Measurements from ENCODE around the gene SNX25. TPM values are rescaled to one million over a fixed set of nuclear protein-coding genes. Genes with fewer than 3 reads are reported as not detected.

Gene SNX25
- polyA plus RNA-seq, 1 of the 3 experiments (the other 2 are of a cell fraction), result 8.5 TPM

DNA sequence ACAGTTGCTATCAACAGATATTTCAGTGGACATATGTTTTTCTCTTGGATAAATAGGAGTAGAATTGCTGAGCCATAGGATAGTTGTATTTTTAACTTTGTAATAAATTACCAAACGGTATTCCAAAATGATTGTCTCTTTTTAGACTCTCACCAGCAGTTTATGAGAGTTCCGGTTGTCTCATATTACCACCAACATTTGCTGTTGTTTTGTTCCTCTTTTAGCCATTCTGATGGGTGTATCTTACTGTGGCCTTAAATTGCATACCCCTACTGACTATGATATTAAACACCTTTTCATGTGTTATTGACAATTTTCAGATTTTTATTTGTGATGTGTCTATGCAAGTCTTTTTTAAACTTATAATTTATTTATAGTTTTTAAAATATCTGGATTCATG lies 39.7 kb downstream of the SNX25 start:
- ChIA-PET POLR2A (no interaction called here), CTCF (no interaction called here)
- no peak overlapping the region for H3K4me2 ChIP-seq
- no peak for TF ChIP-seq EP300 (IDR thresholded peaks at IDR 0.05; ENCODE audit: borderline replicate concordance in 1 of 2, low read depth in 1 of 2, low read length in 1 of 2)
- no peak for TF ChIP-seq FOXM1 (IDR thresholded peaks at IDR 0.05; ENCODE audit: low read depth)
- no peak for TF ChIP-seq TCF12 (IDR thresholded peaks at IDR 0.05)
- TF ChIP-seq GATA2 (CRISPR knock-in tag; IDR thresholded peaks at IDR 0.05), result no peak
- TF ChIP-seq GABPA (IDR thresholded peaks at IDR 0.05; ENCODE audit: low read depth), result no peak
- TF ChIP-seq NRF1 (IDR thresholded peaks at IDR 0.05; ENCODE audit: low read depth, low read length), result no peak
- TF ChIP-seq, protein P1, sequence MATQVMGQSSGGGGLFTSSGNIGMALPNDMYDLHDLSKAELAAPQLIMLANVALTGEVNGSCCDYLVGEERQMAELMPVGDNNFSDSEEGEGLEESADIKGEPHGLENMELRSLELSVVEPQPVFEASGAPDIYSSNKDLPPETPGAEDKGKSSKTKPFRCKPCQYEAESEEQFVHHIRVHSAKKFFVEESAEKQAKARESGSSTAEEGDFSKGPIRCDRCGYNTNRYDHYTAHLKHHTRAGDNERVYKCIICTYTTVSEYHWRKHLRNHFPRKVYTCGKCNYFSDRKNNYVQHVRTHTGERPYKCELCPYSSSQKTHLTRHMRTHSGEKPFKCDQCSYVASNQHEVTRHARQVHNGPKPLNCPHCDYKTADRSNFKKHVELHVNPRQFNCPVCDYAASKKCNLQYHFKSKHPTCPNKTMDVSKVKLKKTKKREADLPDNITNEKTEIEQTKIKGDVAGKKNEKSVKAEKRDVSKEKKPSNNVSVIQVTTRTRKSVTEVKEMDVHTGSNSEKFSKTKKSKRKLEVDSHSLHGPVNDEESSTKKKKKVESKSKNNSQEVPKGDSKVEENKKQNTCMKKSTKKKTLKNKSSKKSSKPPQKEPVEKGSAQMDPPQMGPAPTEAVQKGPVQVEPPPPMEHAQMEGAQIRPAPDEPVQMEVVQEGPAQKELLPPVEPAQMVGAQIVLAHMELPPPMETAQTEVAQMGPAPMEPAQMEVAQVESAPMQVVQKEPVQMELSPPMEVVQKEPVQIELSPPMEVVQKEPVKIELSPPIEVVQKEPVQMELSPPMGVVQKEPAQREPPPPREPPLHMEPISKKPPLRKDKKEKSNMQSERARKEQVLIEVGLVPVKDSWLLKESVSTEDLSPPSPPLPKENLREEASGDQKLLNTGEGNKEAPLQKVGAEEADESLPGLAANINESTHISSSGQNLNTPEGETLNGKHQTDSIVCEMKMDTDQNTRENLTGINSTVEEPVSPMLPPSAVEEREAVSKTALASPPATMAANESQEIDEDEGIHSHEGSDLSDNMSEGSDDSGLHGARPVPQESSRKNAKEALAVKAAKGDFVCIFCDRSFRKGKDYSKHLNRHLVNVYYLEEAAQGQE (IDR thresholded peaks at IDR 0.05; ENCODE audit: low read depth, low read length), result no peak
- TF ChIP-seq JUND (IDR thresholded peaks at IDR 0.05), result no peak
- no peak for TF ChIP-seq RXRA (IDR thresholded peaks at IDR 0.05; ENCODE audit: borderline replicate concordance, low read depth)
- TF ChIP-seq, protein P2, sequence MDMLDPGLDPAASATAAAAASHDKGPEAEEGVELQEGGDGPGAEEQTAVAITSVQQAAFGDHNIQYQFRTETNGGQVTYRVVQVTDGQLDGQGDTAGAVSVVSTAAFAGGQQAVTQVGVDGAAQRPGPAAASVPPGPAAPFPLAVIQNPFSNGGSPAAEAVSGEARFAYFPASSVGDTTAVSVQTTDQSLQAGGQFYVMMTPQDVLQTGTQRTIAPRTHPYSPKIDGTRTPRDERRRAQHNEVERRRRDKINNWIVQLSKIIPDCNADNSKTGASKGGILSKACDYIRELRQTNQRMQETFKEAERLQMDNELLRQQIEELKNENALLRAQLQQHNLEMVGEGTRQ (IDR thresholded peaks at IDR 0.05; ENCODE audit: borderline replicate concordance, low read depth, low read length), result no peak
- TF ChIP-seq CHD2 (IDR thresholded peaks at IDR 0.05; ENCODE audit: low read length, partially characterized antibody), result no peak
- TF ChIP-seq, protein P3, sequence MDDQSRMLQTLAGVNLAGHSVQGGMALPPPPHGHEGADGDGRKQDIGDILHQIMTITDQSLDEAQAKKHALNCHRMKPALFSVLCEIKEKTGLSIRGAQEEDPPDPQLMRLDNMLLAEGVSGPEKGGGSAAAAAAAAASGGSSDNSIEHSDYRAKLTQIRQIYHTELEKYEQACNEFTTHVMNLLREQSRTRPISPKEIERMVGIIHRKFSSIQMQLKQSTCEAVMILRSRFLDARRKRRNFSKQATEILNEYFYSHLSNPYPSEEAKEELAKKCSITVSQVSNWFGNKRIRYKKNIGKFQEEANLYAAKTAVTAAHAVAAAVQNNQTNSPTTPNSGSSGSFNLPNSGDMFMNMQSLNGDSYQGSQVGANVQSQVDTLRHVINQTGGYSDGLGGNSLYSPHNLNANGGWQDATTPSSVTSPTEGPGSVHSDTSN (IDR thresholded peaks at IDR 0.05), result no peak
- no peak for TF ChIP-seq FOXJ3 (CRISPR knock-in tag; IDR thresholded peaks at IDR 0.05)
- TF ChIP-seq EZH2phosphoT487 (IDR thresholded peaks at IDR 0.05; ENCODE audit: borderline replicate concordance, low read depth), result no peak
- TF ChIP-seq RFX5 (IDR thresholded peaks at IDR 0.05; ENCODE audit: low read length), result no peak
- no peak for TF ChIP-seq NFIC (IDR thresholded peaks at IDR 0.05; ENCODE audit: borderline replicate concordance)
- no peak for TF ChIP-seq SIN3A (IDR thresholded peaks at IDR 0.05; ENCODE audit: borderline replicate concordance, low read depth, low read length)
- TF ChIP-seq ELF1 (IDR thresholded peaks at IDR 0.05), result no peak
- H3K9me2 ChIP-seq, result no peaks in the 10 kb centered on the region
- no peaks in the 10 kb centered on the region for H3K9me3 ChIP-seq
- H3K36me3 ChIP-seq (replicated peaks in 1 of 2; ENCODE audit: control insufficient read depth in 1 of 2, insufficient read depth in 2 of 2, low read length in 1 of 2), result peaks cover 0 to 33% of the 10 kb centered on the region in 2 experiments
- no peak overlapping the region for H3K4me3 ChIP-seq (ENCODE audit: low read depth in 2 of 2, low read length in 1 of 2)
- no peak overlapping the region for H3K27ac ChIP-seq (ENCODE audit: low read depth in 2 of 2, low read length in 1 of 2)
- peaks cover 18% of the 10 kb centered on the region for H3F3A ChIP-seq (replicated peaks; ENCODE audit: insufficient read depth)
- H3K27me3 ChIP-seq (ENCODE audit: insufficient read depth), result no peaks in the 10 kb centered on the region
- H3K79me2 ChIP-seq (ENCODE audit: insufficient read depth), result peaks cover 78% of the 10 kb centered on the region
- WGBS (ENCODE audit: low lambda C conversion rate), result 89% methylated on average over 2 of the region's 2 CpGs
- no peaks in the 10 kb centered on the region for H4K20me1 ChIP-seq (ENCODE audit: insufficient read depth)
- H3K9ac ChIP-seq, result no peak overlapping the region
- H3K4me1 ChIP-seq (ENCODE audit: control insufficient read depth in 1 of 2, insufficient read depth in 2 of 2, low read depth in 1 of 2, low read length in 1 of 2), result peaks cover 9 to 10% of the 10 kb centered on the region in 2 experiments; a peak in 3 of 4 replicates
- no peak for DNase-seq
- H2AFZ ChIP-seq (ENCODE audit: low read depth), result no peak overlapping the region
